AG20443 (cell line): ENCODE results near the gene NPM1.
"Not testable (repeated sequence)": the region's sequence is repeated elsewhere in the genome, so short reads cannot be mapped to it uniquely, and the experiment has no call there.

ENCODE experiments used
- DNase-seq: peaks from one replicate; pipeline ENCODE4 v3.0.0; 2012; ENCODE audit warnings: low spot score, mixed read lengths

NPM1 gene

GRCh38 chr5:171413153-171413910 is 25.7 kb downstream of the NPM1 start:
- no peak for DNase-seq

GRCh38 chr5:171413993-171414392 is 26.3 kb downstream of the NPM1 start:
- not testable (repeated sequence) for DNase-seq

DNA sequence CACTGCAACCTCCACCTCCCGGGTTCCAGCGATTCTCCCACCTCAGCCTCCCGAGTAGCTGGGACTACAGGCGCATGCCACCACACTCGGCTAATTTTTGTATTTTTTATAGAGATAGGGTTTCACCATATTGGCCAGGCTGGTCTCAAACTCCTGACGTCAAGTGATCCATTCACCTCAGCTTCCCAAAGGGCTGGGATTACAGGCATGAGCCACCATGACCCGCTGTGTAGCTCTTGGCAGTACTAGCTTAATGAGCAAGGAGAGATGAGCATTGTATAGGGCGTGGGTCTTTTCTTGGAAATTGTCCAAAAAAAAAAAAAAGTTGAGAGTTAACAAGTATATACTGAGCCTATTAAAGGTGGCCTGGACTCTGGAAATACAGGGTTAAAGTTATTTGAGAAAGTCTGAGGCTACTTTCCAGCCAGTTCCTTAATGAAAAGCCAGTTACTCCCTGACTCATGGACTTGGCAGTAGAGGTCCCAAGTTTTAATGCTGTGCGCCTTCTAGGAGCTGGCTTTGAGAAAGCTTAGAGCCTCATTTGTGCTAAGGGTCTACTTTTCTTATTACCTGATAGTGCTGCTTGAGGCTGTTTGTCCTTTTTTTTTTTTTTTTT is 27.6 kb downstream of the NPM1 start:
- peak; percentile 47 for DNase-seq

GRCh38 chr5:171416160-171417049 is 28.8 kb downstream of the NPM1 start:
- no peak for DNase-seq

DNA sequence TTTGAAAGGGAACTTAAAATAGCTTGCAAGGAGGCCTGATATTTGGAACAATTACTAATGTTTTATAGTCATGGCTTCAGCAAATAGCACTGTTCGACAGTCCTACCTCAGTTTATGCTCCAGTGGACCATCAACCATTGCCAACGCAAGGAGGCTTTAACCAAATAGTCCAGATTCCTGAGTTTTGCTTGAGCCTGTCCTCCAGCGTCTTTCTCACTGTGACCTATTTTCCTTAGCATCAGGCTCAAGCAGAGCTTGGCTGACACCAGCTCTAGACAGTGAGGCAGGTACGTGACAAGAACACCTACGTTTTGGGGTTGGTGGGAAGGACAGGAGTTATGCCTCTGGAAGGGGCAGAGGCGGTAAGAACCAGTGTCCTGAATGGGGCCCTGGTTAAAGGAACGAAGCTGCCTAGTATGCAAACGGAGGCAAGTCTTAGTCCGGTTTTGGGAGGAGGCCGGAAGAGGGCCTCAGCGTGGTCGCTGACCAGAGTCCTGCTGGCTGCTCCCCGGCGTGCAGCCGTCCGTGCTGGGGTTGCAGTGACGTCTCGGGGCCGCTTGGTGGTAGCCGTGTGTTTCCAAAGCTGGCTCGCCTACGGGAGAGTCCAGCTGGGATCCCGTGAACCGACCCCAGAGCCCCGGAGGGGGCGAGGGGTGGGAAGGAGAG is 30.8 kb downstream of the NPM1 start:
- peak; percentile 95 for DNase-seq

DNA sequence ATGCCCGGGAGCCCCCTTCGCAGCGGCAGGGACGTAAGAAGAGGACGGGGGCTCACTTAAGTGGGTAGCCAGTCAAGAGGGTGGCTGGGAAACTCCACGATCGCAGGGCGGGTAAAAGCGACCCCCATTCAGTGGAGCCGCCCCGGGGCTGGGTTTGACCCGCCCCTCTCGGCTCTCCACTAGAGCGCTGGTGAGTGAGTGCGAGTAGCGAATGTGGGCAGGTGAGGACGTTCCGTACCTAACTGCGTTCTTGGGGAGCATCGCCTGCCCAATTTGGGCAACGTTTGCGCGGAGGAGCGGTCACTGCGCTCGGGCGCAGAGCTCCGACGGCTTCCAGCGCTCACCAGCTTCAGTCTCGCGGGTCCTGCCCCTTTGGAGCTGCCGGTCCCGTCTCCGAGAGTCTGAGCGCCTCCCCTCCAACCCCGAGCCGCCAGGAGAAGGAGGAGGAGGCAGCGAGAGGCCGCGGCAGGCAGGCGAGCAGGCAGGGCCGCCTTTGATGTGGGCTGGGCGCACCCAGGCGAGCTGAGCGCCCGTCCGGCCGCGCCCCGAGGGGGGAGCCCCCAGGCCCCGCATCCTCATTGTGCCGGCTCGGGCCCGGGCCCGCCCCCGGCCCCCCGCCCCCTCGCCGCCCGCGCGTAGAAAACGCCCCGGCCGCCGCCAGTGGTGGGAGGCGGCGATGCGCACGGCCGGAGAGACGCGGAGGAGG is 31.5 kb downstream of the NPM1 start, which contains the start of gene FGF18:
Gene FGF18, plus strand, starts transcription at position 666 of the 706 bp plus-strand sequence. CDS start 553 bp downstream, outside the sequence.
- DNase-seq: peak; percentile 43

DNA sequence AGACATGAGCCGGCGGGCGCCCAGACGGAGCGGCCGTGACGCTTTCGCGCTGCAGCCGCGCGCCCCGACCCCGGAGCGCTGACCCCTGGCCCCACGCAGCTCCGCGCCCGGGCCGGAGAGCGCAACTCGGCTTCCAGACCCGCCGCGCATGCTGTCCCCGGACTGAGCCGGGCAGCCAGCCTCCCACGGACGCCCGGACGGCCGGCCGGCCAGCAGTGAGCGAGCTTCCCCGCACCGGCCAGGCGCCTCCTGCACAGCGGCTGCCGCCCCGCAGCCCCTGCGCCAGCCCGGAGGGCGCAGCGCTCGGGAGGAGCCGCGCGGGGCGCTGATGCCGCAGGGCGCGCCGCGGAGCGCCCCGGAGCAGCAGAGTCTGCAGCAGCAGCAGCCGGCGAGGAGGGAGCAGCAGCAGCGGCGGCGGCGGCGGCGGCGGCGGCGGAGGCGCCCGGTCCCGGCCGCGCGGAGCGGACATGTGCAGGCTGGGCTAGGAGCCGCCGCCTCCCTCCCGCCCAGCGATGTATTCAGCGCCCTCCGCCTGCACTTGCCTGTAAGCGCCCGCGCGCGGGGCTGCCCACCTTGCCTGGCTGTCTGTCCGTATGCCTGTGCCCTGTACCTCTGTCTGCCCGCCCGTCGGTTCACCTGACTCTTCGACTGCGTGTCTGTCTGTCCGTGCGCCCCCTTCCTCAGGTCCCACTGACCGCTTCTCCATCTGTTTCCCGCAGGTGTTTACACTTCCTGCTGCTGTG is 32.2 kb downstream of the NPM1 start:
- peak; percentile 54 for DNase-seq

DNA sequence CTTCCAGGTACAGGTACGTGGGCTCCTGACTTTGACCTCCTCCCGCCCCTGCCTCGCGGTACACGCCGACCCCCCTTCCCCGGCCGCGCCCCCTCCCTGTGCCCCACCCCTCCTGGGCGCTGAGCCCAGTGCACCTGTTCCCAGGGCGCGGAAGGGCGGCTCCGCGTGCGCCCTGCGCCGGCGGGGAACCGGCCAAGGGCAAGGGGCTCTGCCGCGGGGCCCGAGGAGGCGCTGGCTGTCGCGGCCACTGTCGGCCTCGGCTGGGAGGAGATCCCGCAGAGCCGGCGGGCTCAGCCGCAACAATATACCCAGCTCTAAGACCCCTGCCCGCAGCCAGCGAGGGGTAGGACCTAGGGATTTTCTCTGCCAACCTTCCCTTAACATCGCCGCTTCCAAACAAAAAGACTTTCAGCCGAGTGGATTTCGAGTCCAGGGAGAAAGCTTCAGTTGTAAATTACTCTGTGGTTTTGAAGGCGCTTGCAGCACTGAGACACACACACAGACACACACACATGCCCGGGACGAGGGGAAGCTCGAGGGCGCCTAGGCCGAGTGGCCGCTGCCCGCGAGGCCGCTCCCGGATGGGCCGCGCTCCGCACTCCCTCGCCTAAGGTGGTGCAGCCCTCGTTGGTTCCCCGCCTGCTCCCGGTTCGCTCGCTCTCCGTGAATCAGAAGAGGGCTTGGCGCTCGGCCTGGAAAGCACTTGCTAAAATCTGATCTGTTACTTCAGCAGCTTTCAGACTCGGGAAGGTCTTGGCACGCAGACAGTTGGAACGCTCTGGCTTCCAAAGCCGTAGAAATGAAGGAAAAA is 33.0 kb downstream of the NPM1 start:
- DNase-seq: peak; percentile 79

GRCh38 chr5:171421331-171422262 is 33.9 kb downstream of the NPM1 start:
- peak; percentile 6 for DNase-seq

DNA sequence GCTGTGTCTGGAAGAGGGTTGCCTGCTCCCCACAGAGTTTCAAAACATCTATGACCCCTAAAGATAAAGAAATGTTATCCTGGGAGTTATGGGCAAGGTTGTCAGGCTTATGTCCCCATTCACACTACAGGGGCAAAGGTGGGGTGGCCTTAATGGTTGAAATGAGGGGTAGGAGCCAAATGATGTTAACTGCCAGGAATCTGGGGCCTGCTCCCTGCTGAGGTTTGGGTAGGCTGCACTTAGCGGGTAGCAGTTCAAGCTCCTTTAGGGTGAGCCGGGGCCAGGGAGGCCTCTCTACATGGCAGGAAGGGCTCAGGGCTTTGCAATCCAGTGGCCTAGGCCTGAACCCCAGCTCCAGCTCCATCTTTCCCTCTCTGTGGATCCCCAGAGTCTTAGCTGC is 34.8 kb downstream of the NPM1 start:
- no peak for DNase-seq

DNA sequence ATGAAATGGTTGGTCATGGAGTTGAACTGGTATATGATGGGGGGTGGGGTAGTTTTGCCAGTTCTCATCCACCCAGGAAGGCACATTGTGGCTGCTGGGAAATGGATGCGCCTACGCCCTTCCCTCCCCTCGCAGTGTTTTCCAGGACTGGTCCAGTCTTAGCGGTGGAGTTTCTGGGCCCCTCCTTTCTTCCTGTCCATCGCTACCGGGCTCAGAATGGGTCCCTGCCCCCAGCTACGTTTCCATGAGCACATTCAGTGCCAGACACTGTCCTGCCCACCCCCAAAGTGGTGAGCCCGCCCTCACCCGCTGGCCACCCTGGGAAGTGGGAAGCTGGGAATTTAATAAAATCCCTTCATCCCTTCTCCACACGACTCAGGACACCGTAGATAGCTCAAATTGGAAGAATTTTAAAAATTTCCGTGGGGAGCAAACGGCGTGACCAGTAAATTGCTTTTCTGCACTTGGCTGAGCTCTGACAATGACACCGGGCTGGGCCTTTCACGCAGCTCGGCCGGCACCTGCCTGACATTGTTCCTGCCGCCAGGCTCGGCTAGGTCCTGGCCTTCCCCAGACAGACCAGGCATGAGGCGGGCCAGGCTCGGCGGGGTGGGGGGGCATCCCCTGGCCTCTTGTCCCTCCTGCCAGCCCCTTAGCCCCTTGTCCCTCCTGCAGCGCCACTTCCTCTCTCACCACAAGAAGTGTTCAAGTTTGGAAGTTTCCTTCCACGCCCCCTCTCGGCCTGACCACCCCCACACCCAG is 35.4 kb downstream of the NPM1 start:
- no peak for DNase-seq

DNA sequence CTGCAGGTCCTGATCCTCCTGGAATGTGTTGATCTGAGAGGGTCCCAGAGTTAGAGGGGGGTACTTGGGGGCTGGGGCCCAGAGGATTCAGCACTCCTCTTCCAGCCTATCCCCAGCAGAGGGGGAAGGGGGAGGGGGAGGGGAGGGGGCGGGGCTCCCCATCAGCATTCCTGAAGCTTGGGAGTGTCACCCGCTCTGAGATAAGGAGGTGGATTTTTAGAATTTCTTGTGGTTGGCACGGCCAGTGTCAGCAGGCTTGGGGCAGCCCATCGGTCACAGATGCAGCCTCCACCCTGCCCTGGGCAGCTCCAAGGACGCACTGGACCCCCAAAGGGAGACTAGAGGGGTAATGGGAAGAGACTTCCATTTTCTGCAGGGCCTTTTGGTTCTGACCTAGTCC is 37.1 kb downstream of the NPM1 start:
- no peak for DNase-seq

GRCh38 chr5:171425596-171426244 is 38.1 kb downstream of the NPM1 start:
- DNase-seq: no peak

DNA sequence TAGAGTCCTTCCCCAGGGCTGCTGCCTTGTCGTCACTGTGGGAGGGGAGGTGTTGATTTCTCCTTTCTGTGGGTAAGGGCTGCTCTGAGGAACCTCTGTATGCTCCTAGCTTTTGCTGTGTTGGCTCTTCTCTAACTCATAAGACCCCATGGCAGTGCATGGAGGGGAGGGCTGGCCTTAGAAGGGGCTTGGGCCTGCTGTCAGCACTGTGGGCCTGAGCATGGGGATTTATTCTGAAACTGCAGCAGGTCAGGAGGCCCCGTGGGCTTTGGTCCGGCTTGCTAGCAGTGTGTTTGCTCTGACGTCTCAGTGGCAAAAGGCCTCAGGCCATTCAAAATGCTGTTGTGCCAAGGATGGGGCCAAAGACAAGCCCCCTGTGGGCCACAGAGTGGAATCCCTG is 38.6 kb downstream of the NPM1 start:
- no peak for DNase-seq

DNA sequence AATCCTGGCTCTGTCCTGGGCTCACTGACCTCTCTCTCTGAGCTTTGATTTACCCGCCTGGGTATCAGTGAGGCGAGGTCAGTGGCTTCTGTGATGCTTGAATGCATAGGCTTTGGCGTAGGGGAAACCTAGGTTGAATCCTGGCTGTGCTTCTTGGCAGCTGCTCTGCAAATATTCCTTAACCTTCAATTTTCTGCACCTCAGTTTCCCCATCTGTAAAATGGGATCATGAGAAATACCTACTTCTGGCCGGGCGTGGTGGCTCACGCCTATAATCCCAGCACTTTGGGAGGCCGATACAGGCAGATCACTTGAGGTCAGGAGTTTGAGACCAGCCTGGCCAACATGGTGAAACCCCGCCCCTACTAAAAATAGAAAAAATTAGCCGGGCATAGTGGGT is 39.0 kb downstream of the NPM1 start:
- DNase-seq: no peak

DNA sequence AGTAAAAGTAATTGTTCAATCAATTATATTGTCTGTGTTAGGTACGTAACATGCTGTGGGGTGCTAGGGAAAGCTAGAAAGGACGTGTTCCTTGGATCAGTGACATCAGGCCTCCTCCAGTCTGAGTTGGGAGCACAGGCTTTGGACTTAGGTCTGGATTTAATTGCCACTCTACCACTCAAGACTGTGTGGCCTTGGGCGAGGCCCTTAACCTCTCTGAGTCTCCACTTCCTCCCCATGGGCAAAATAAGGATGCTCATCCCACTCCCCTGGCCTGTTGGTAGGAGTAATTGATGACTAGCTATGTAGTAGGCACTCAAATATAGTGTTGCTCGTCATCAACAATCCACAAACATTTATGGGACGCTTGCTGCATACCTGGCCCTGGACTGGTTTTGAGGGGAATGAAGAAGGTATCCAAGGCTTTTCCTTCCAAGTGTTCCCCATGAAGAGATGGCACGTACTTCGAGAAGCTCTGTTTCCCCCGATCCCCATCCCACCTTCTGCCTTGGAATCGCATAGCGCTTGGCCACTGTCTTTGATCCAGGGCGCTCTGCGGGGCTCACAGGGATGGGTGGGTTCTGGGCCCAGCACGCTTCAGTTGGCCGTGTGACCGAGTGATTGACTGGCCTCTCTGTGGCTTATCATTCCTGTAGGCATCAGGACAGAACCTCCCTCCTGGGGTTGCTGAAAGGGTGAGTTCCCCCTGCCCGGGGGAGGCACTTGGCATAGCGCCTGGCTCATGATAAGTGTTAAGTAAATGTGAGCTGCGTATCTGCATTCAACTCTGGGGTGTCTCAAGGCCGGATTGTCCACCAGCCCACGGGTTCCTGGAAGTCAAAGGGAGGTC is 39.9 kb downstream of the NPM1 start:
- DNase-seq: no peak
